Large intestine (tissue), 3 donors: Measurements from ENCODE around the gene SARS1. TPM values are rescaled to one million over a fixed set of nuclear protein-coding genes. Genes with fewer than 3 reads are reported as not detected.

Experiments
- DNase-seq, 2 donors: peaks; one replicate each; pipeline versions ENCODE4 v3.0.0 to v3.0.0-alpha.2; 2013
- H3K27ac ChIP-seq: one replicate; pipeline ENCODE4 v1.5.1; 2013; ENCODE audit warnings: low read length
- H3K27me3 ChIP-seq: 2 replicates; pipeline ENCODE4 v1.6.1; 2013; ENCODE audit warnings: low read length; ENCODE audit not compliant: control insufficient read depth, insufficient read depth
- H3K36me3 ChIP-seq: 2 replicates; pipeline ENCODE4 v1.6.1; 2013; ENCODE audit warnings: low read length; ENCODE audit not compliant: control insufficient read depth, insufficient read depth
- H3K4me1 ChIP-seq: one replicate; pipeline ENCODE4 v1.6.1; 2013; ENCODE audit warnings: low read length; ENCODE audit not compliant: control insufficient read depth, insufficient read depth
- H3K4me3 ChIP-seq: one replicate; pipeline ENCODE4 v1.5.1; 2013; ENCODE audit warnings: low read length
- H3K9me3 ChIP-seq: one replicate; pipeline ENCODE4 v1.6.1; 2013; ENCODE audit warnings: mild to moderate bottlenecking, low read depth, low read length, moderate library complexity; ENCODE audit not compliant: control insufficient read depth
- WGBS: methylation state at CpG from one replicate; pipeline ENCODE4 v1.1.5; 2013; ENCODE audit warnings: low lambda C conversion rate; ENCODE audit not compliant: insufficient coverage; 5-methylcytosine and 5-hydroxymethylcytosine counted together
- polyA plus RNA-seq: library from polyadenylated mRNA; unstranded; fragments of 120-200 nt; gene quantifications from one replicate; pipeline ENCODE4 v1.2.1, GENCODE V29; 2013

The SARS1 gene
- polyA plus RNA-seq, 1 donor: 112 TPM

- Histone ChIP-seq H3K9me3 (no peaks in the 10 kb centered on the region), H3K27ac (peak overlapping the region; percentile 90), H3K36me3 (no peaks in the 10 kb centered on the region), H3K4me1 (peaks cover 23% of the 10 kb centered on the region), H3K27me3 (no peaks in the 10 kb centered on the region), H3K4me3 (no peak overlapping the region)
- peak; percentile 52 to 80 for DNase-seq
- WGBS: no CpG with 5 or more reads among the region's 4 CpGs
Measured at GRCh38 chr1:109181807-109182163, 31.9 kb upstream of the SARS1 start.

- Histone ChIP-seq H3K27me3 (no peaks in the 10 kb centered on the region), H3K27ac (no peak overlapping the region), H3K4me1 (peaks cover 23% of the 10 kb centered on the region), H3K36me3 (no peaks in the 10 kb centered on the region), H3K4me3 (no peak overlapping the region), H3K9me3 (no peaks in the 10 kb centered on the region)
- 93% methylated on average over 2 of the region's 3 CpGs for WGBS
- DNase-seq: no peak
Measured at GRCh38 chr1:109183058-109183738, 30.5 kb upstream of the SARS1 start.

- Histone ChIP-seq H3K27ac (no peak overlapping the region), H3K27me3 (no peaks in the 10 kb centered on the region), H3K9me3 (no peaks in the 10 kb centered on the region), H3K4me3 (no peak overlapping the region), H3K36me3 (no peaks in the 10 kb centered on the region), H3K4me1 (peaks cover 21% of the 10 kb centered on the region)
- no peak for DNase-seq
- WGBS: no CpG with 5 or more reads among the region's 7 CpGs
Measured at GRCh38 chr1:109184687-109185086, 29.0 kb upstream of the SARS1 start.

- WGBS: no CpG with 5 or more reads among the region's 8 CpGs
- Histone ChIP-seq H3K9me3 (no peaks in the 10 kb centered on the region), H3K4me3 (no peak overlapping the region), H3K4me1 (peaks cover 14% of the 10 kb centered on the region), H3K36me3 (peaks cover under 1% of the 10 kb centered on the region), H3K27ac (no peak overlapping the region), H3K27me3 (no peaks in the 10 kb centered on the region)
- no peak for DNase-seq
Measured at GRCh38 chr1:109185357-109185756, 28.4 kb upstream of the SARS1 start.

GRCh38 chr1:109185990-109186732 is 27.6 kb upstream of the SARS1 start:
- H3K4me1 ChIP-seq: peaks cover 9% of the 10 kb centered on the region
- peaks cover 4% of the 10 kb centered on the region for H3K36me3 ChIP-seq
- no CpG with 5 or more reads among the region's 5 CpGs for WGBS
- H3K27me3 ChIP-seq: no peaks in the 10 kb centered on the region
- H3K4me3 ChIP-seq: no peak overlapping the region
- DNase-seq: no peak
- no peaks in the 10 kb centered on the region for H3K9me3 ChIP-seq
- no peak overlapping the region for H3K27ac ChIP-seq

- Histone ChIP-seq H3K9me3 (no peaks in the 10 kb centered on the region), H3K27ac (no peak overlapping the region), H3K4me1 (peaks cover 4% of the 10 kb centered on the region), H3K36me3 (peaks cover 4% of the 10 kb centered on the region), H3K27me3 (no peaks in the 10 kb centered on the region), H3K4me3 (no peak overlapping the region)
- no CpG with 5 or more reads among the region's 8 CpGs for WGBS
- no peak for DNase-seq
Measured at GRCh38 chr1:109186733-109187086, 27.0 kb upstream of the SARS1 start.

GRCh38 chr1:109187127-109187526 is 26.6 kb upstream of the SARS1 start:
- peaks cover 4% of the 10 kb centered on the region for H3K36me3 ChIP-seq
- H3K4me3 ChIP-seq: no peak overlapping the region
- WGBS: no CpG with 5 or more reads among the region's 5 CpGs
- no peaks in the 10 kb centered on the region for H3K9me3 ChIP-seq
- H3K27ac ChIP-seq: no peak overlapping the region
- H3K27me3 ChIP-seq: no peaks in the 10 kb centered on the region
- no peak for DNase-seq
- H3K4me1 ChIP-seq: no peaks in the 10 kb centered on the region

GRCh38 chr1:109188200-109188599 is 25.5 kb upstream of the SARS1 start:
- no peak overlapping the region for H3K4me3 ChIP-seq
- DNase-seq: no peak
- WGBS: no CpG with 5 or more reads among the region's 4 CpGs
- H3K36me3 ChIP-seq: peaks cover 4% of the 10 kb centered on the region
- no peaks in the 10 kb centered on the region for H3K27me3 ChIP-seq
- H3K27ac ChIP-seq: no peak overlapping the region
- no peaks in the 10 kb centered on the region for H3K9me3 ChIP-seq
- H3K4me1 ChIP-seq: no peaks in the 10 kb centered on the region

- H3K27ac ChIP-seq: no peak overlapping the region
- WGBS: no CpG with 5 or more reads among the region's 6 CpGs
Measured at GRCh38 chr1:109188781-109189180, 24.9 kb upstream of the SARS1 start.

GRCh38 chr1:109190189-109190588 is 23.5 kb upstream of the SARS1 start:
- no peak overlapping the region for H3K4me3 ChIP-seq
- no peaks in the 10 kb centered on the region for H3K4me1 ChIP-seq
- DNase-seq: no peak
- H3K9me3 ChIP-seq: no peaks in the 10 kb centered on the region
- peaks cover 4% of the 10 kb centered on the region for H3K36me3 ChIP-seq
- H3K27ac ChIP-seq: no peak overlapping the region
- 60% methylated on average over 1 of the region's 7 CpGs for WGBS
- H3K27me3 ChIP-seq: no peaks in the 10 kb centered on the region

More at GRCh38 chr1:109188781-109189180, 24.9 kb upstream of the SARS1 start:
- DNase-seq: no peak
- Histone ChIP-seq H3K4me3 (no peak overlapping the region), H3K9me3 (no peaks in the 10 kb centered on the region), H3K27me3 (no peaks in the 10 kb centered on the region), H3K4me1 (no peaks in the 10 kb centered on the region), H3K36me3 (peaks cover 4% of the 10 kb centered on the region)

- no peak for DNase-seq
- no peaks in the 10 kb centered on the region for H3K4me1 ChIP-seq
- H3K27me3 ChIP-seq: no peaks in the 10 kb centered on the region
- WGBS: no CpG with 5 or more reads among the region's 8 CpGs
- no peak overlapping the region for H3K4me3 ChIP-seq
- H3K36me3 ChIP-seq: peaks cover 4% of the 10 kb centered on the region
- H3K9me3 ChIP-seq: no peaks in the 10 kb centered on the region
- H3K27ac ChIP-seq: no peak overlapping the region
Measured at GRCh38 chr1:109191377-109191776, 22.3 kb upstream of the SARS1 start.
